DND-41 (cell line): ENCODE data around the gene ADARB2.

Experiments
- ATAC-seq: fragments of 200-7000 bp; cut with Tn5 transposase; 3 replicates; pipeline ENCODE4 v1.9.1; 2021; ENCODE audit warnings: low read depth; ENCODE audit not compliant: insufficient read depth
- DNase-seq: peaks from one replicate; pipeline ENCODE4 v3.0.0-alpha.2; 2020
- H2AFZ ChIP-seq: 2 replicates; pipeline ENCODE4 v1.6.0; 2012; ENCODE audit warnings: low read depth, low read length
- H3K27ac ChIP-seq: 2 replicates; pipeline ENCODE4 v1.5.1; 2012; ENCODE audit warnings: low read length, inconsistent platforms
- H3K27me3 ChIP-seq: fragments of 200-600 bp; sonication (generic); 2 replicates; pipeline ENCODE4 v1.6.0; 2012; ENCODE audit warnings: low read length, mild to moderate bottlenecking, inconsistent platforms; ENCODE audit not compliant: insufficient read depth, poor library complexity
- H3K36me3 ChIP-seq: 2 replicates; pipeline ENCODE4 v1.5.1; 2012; ENCODE audit warnings: low read length, inconsistent platforms; ENCODE audit not compliant: insufficient read depth
- H3K4me1 ChIP-seq: 2 replicates; pipeline ENCODE4 v1.5.1; 2012; ENCODE audit warnings: mild to moderate bottlenecking, low read length; ENCODE audit not compliant: insufficient read depth
- H3K4me2 ChIP-seq: 2 replicates; pipeline ENCODE4 v1.6.0; 2012; ENCODE audit warnings: mild to moderate bottlenecking, moderate library complexity, low read length, inconsistent platforms; ENCODE audit not compliant: insufficient read depth
- H3K4me3 ChIP-seq, 2 experiments: fragments of 200-600 bp in 1 of 2; shearing (Covaris generic) in 1 of 2; 2 replicates each; pipeline ENCODE4 v1.5.1; 2012 to 2016; ENCODE audit warnings: inconsistent platforms in 2 of 2, low read length in 2 of 2, mild to moderate bottlenecking in 2 of 2, low read depth in 1 of 2, moderate library complexity in 1 of 2
- H3K79me2 ChIP-seq: 2 replicates; pipeline ENCODE4 v1.6.0; 2012; ENCODE audit warnings: low read length, inconsistent platforms; ENCODE audit not compliant: insufficient read depth
- H3K9ac ChIP-seq: 2 replicates; pipeline ENCODE4 v1.6.0; 2012; ENCODE audit warnings: low read depth, mild to moderate bottlenecking, inconsistent platforms, low read length, moderate library complexity
- H3K9me3 ChIP-seq: 2 replicates; pipeline ENCODE4 v1.5.1; 2012; ENCODE audit warnings: low read length, moderate library complexity, mild to moderate bottlenecking, inconsistent platforms; ENCODE audit not compliant: insufficient read depth, severe bottlenecking
- H4K20me1 ChIP-seq: 2 replicates; pipeline ENCODE4 v1.6.0; 2012; ENCODE audit warnings: low read length; ENCODE audit not compliant: insufficient read depth
- CTCF ChIP-seq: IDR thresholded peaks from 2 replicates; pipeline ENCODE4 v1.5.1; 2012; ENCODE audit warnings: borderline replicate concordance, low read length, moderate library complexity, mild to moderate bottlenecking; ENCODE audit not compliant: poor library complexity, severe bottlenecking; ENCODE audit errors: extremely low read depth
- EZH2 ChIP-seq: IDR thresholded peaks from 3 replicates; pipeline ENCODE4 v1.6.1; 2012; ENCODE audit warnings: borderline replicate concordance, low read depth, mild to moderate bottlenecking, moderate library complexity, low read length, inconsistent platforms; ENCODE audit not compliant: severe bottlenecking

The ADARB2 gene

GRCh38 chr10:1316809-1317143 is 420.5 kb downstream of the ADARB2 start:
- ATAC-seq = no peak
- Histone ChIP-seq H3K27ac (no peak overlapping the region), H3K9me3 (no peaks in the 10 kb centered on the region), H4K20me1 (no peaks in the 10 kb centered on the region), H3K36me3 (no peaks in the 10 kb centered on the region), H3K27me3 (no peaks in the 10 kb centered on the region), H3K4me3 (no peak overlapping the region), H3K4me1 (peaks cover 5% of the 10 kb centered on the region; the same call in 1 of the 2 replicates), H3K4me2 (no peak overlapping the region), H2AFZ (no peak overlapping the region), H3K9ac (no peak overlapping the region), H3K79me2 (no peaks in the 10 kb centered on the region)
- TF ChIP-seq EZH2 = no peak
- TF ChIP-seq CTCF = no peak
- DNase-seq = no peak

GRCh38 chr10:1316121-1316808 is 421.1 kb downstream of the ADARB2 start:
- Histone ChIP-seq H3K27me3 (no peaks in the 10 kb centered on the region), H3K4me3 (no peak overlapping the region), H3K9ac (no peak overlapping the region), H3K4me2 (no peak overlapping the region), H3K36me3 (no peaks in the 10 kb centered on the region), H3K27ac (no peak overlapping the region), H2AFZ (no peak overlapping the region), H3K4me1 (peaks cover 5% of the 10 kb centered on the region; the same call in 1 of the 2 replicates), H4K20me1 (no peaks in the 10 kb centered on the region), H3K9me3 (no peaks in the 10 kb centered on the region), H3K79me2 (no peaks in the 10 kb centered on the region)
- no peak for DNase-seq
- TF ChIP-seq EZH2 = no peak
- ATAC-seq = no peak

- DNase-seq (no peak), ATAC-seq (no peak)
- TF ChIP-seq EZH2 (no peak), CTCF (no peak)
- H3K4me3 ChIP-seq = no peak overlapping the region
- H3K36me3 ChIP-seq = no peaks in the 10 kb centered on the region
- H3K4me1 ChIP-seq = peaks cover 5% of the 10 kb centered on the region; the same call in 1 of the 2 replicates
- H2AFZ ChIP-seq = no peak overlapping the region
- no peak overlapping the region for H3K4me2 ChIP-seq
- no peaks in the 10 kb centered on the region for H4K20me1 ChIP-seq
- no peaks in the 10 kb centered on the region for H3K79me2 ChIP-seq
- H3K9ac ChIP-seq = no peak overlapping the region
- no peaks in the 10 kb centered on the region for H3K27me3 ChIP-seq
- H3K27ac ChIP-seq = no peak overlapping the region
- no peaks in the 10 kb centered on the region for H3K9me3 ChIP-seq
These were observed 422.1 kb downstream of the ADARB2 start for GRCh38 chr10:1315178-1315577.

GRCh38 chr10:1311726-1312125 is 425.6 kb downstream of the ADARB2 start:
- ATAC-seq = no peak
- no peaks in the 10 kb centered on the region for H3K27me3 ChIP-seq
- no peak overlapping the region for H3K27ac ChIP-seq
- H3K9ac ChIP-seq = no peak overlapping the region
- H3K9me3 ChIP-seq = no peaks in the 10 kb centered on the region
- no peaks in the 10 kb centered on the region for H4K20me1 ChIP-seq
- no peaks in the 10 kb centered on the region for H3K36me3 ChIP-seq
- no peaks in the 10 kb centered on the region for H3K79me2 ChIP-seq
- no peak overlapping the region for H3K4me3 ChIP-seq
- TF ChIP-seq EZH2 = no peak
- H3K4me1 ChIP-seq = peaks cover 5% of the 10 kb centered on the region; the same call in 1 of the 2 replicates
- no peak for DNase-seq
- H3K4me2 ChIP-seq = no peak overlapping the region
- no peak overlapping the region for H2AFZ ChIP-seq
